HFFc6 (cell line): ENCODE measurements around the gene MCTP2. TPM values are rescaled to one million over a fixed set of nuclear protein-coding genes. Genes with fewer than 3 reads are reported as not detected.
A peak's percentile ranks its signal among the peaks of the same experiment; 100 is the strongest.

ENCODE experiments used
- DNase-seq: peaks from one replicate; pipeline ENCODE4 v3.0.0-alpha.2; 2018
- H3K27ac Mint-ChIP-seq: 2 replicates; pipeline ENCODE4 v1.8.0; 2020; ENCODE audit warnings: mild to moderate bottlenecking, mixed read lengths
- H3K27me3 Mint-ChIP-seq: 2 replicates; pipeline ENCODE4 v1.8.0; 2021; ENCODE audit warnings: mild to moderate bottlenecking, moderate library complexity, mixed read lengths; ENCODE audit not compliant: insufficient read depth
- H3K36me3 Mint-ChIP-seq: 2 replicates; pipeline ENCODE4 v1.8.0; 2021; ENCODE audit warnings: low read depth, mixed read lengths
- H3K4me1 Mint-ChIP-seq: 2 replicates; pipeline ENCODE4 v1.8.0; 2020; ENCODE audit warnings: low read depth, mixed read lengths
- H3K4me3 Mint-ChIP-seq: 2 replicates; pipeline ENCODE4 v1.8.0; 2020; ENCODE audit warnings: mild to moderate bottlenecking, moderate library complexity, mixed read lengths
- H3K9me3 Mint-ChIP-seq: 2 replicates; pipeline ENCODE4 v1.8.0; 2020; ENCODE audit warnings: mild to moderate bottlenecking, mixed read lengths
- total RNA-seq, 6 experiments: library from RNA; stranded (reverse); fragmentation: NEBNext Ultra II Directional; extraction: Animal tissue kit (Norgen Biotek cat#: 25700); gene quantifications; 2 replicates in 1 of 6; 3 replicates in 5 of 6; pipeline ENCODE4 v1.2.3, GENCODE V29; 2021
- TF ChIP-seq, protein P1 (sequence below): fragments of 200-600 bp; sonication (generic); IDR thresholded peaks from 2 replicates; pipeline ENCODE4 v1.5.0; 2021; ENCODE audit warnings: antibody characterized with exemption, mild to moderate bottlenecking

The MCTP2 gene
- total RNA-seq, 6 experiments from 2014 or later: 0.63 to 4.4 (median 1.0) TPM

DNA sequence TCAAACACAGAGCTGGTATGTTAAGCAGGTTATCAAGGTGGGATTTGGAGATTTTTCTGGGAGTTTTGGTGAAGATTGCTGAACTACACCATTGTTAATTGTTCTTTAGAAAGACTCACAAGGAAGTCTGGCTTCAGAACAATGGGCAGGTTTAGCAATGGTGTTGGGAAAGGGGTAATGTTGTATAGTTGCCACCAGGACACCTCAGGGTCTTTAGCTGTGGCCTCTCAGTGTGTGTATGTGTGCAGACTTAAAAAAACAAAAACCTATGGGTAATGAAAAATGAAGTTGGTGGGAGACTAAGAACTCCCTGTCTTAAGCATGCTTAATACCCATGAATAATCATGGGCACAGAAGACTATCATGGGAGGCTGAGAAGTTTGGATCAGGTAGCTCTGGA lies 91.7 kb downstream of the MCTP2 start:
- H3K9me3 Mint-ChIP-seq: no peaks in the 10 kb centered on the region
- no peak overlapping the region for H3K27ac Mint-ChIP-seq
- H3K27me3 Mint-ChIP-seq: no peaks in the 10 kb centered on the region
- no peaks in the 10 kb centered on the region for H3K36me3 Mint-ChIP-seq
- DNase-seq: no peak
- no peak overlapping the region for H3K4me3 Mint-ChIP-seq
- H3K4me1 Mint-ChIP-seq: peaks cover 11% of the 10 kb centered on the region; the same call in 1 of the 2 replicates
- TF ChIP-seq, protein P1, sequence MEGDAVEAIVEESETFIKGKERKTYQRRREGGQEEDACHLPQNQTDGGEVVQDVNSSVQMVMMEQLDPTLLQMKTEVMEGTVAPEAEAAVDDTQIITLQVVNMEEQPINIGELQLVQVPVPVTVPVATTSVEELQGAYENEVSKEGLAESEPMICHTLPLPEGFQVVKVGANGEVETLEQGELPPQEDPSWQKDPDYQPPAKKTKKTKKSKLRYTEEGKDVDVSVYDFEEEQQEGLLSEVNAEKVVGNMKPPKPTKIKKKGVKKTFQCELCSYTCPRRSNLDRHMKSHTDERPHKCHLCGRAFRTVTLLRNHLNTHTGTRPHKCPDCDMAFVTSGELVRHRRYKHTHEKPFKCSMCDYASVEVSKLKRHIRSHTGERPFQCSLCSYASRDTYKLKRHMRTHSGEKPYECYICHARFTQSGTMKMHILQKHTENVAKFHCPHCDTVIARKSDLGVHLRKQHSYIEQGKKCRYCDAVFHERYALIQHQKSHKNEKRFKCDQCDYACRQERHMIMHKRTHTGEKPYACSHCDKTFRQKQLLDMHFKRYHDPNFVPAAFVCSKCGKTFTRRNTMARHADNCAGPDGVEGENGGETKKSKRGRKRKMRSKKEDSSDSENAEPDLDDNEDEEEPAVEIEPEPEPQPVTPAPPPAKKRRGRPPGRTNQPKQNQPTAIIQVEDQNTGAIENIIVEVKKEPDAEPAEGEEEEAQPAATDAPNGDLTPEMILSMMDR: no peak

- H3K4me3 Mint-ChIP-seq: no peak overlapping the region; the same call in 1 of the 2 replicates
- DNase-seq: peak; percentile 28
- TF ChIP-seq, protein P1: peak; percentile 95
- H3K4me1 Mint-ChIP-seq: peaks cover 11% of the 10 kb centered on the region; the same call in 1 of the 2 replicates
- H3K27ac Mint-ChIP-seq: no peak overlapping the region
- no peaks in the 10 kb centered on the region for H3K36me3 Mint-ChIP-seq
- no peaks in the 10 kb centered on the region for H3K27me3 Mint-ChIP-seq
- H3K9me3 Mint-ChIP-seq: no peaks in the 10 kb centered on the region
These were observed 92.9 kb downstream of the MCTP2 start for GRCh38 chr15:94324117-94324826.

GRCh38 chr15:94324835-94325767 lies 93.7 kb downstream of the MCTP2 start:
- TF ChIP-seq, protein P1: no peak
- DNase-seq: no peak
- H3K27ac Mint-ChIP-seq: no peak overlapping the region

DNA sequence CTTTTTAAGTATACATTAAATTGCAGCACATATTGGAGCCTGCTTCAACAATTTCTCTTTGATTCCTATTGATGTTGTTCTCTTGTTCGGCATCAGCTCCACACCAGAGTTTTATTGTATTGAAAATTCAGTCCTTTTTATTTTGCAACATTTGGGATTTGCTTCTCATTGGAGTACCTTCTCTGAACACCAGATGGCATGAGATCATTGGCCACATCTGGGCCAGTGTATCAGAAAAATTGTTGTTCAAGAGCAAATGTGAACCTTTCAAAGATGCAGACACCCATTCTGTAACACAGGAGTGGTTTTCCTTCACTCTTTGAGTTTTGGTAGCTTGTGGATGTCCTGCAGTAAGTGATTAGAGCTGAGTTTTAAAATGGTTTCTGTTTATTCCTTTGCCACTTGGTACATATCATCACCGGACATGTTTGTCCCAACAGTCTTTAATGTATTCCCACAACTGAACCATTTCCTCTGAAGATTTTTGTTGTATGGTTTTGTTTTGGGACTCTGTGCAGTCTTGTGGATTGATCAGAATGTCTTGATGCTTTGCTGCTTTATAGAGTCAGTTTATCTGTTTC lies 96.1 kb downstream of the MCTP2 start:
- peaks cover 2% of the 10 kb centered on the region; the same call in 1 of the 2 replicates for H3K4me1 Mint-ChIP-seq

More at GRCh38 chr15:94324835-94325767, 93.7 kb downstream of the MCTP2 start:
- no peaks in the 10 kb centered on the region for H3K27me3 Mint-ChIP-seq
- no peaks in the 10 kb centered on the region for H3K9me3 Mint-ChIP-seq
- no peak overlapping the region for H3K4me3 Mint-ChIP-seq
- H3K36me3 Mint-ChIP-seq: no peaks in the 10 kb centered on the region
- peaks cover 11% of the 10 kb centered on the region; the same call in 1 of the 2 replicates for H3K4me1 Mint-ChIP-seq

DNA sequence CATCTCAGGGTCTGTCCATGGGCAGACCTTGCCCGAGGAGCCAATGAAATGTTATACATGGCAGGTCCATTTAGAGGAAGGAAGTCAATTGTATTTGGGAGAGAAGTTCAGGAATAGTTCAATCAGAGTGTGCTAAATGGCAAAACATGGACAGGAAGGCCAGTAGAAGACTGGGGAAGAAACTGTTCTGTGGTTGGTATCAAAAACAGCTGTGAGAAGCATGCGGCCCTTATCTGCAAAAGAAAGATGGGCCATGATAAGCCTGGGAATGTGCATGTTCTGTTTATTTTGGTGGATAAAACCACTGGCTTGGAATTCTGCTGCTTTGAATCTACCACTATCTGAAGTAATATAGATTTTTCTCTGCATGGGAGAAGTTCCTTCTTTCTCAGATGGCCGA lies 100.4 kb downstream of the MCTP2 start:
- Mint-ChIP-seq H3K36me3 (no peaks in the 10 kb centered on the region), H3K9me3 (no peaks in the 10 kb centered on the region), H3K27me3 (no peaks in the 10 kb centered on the region), H3K4me1 (peaks cover 15% of the 10 kb centered on the region; the same call in 1 of the 2 replicates), H3K4me3 (no peak overlapping the region), H3K27ac (no peak overlapping the region)
- DNase-seq: no peak
- TF ChIP-seq, protein P1: no peak

More for the DNA sequence above, 96.1 kb downstream of the MCTP2 start:
- TF ChIP-seq, protein P1: peak; percentile 84
- H3K9me3 Mint-ChIP-seq: no peaks in the 10 kb centered on the region
- H3K36me3 Mint-ChIP-seq: no peaks in the 10 kb centered on the region
- peak; percentile 44 for DNase-seq
- no peaks in the 10 kb centered on the region for H3K27me3 Mint-ChIP-seq
- H3K27ac Mint-ChIP-seq: no peak overlapping the region
- H3K4me3 Mint-ChIP-seq: no peak overlapping the region
